Lower lobe of right lung (tissue), 2 donors: ENCODE data around the gene COL6A3. TPM values are rescaled to one million over a fixed set of nuclear protein-coding genes. Genes with fewer than 3 reads are reported as not detected.

Experiments used
- ATAC-seq, 2 donors: fragments of 200-7000 bp; cut with Tn5 transposase; one replicate each; pipeline ENCODE4 v1.9.1; 2020 to 2022; ENCODE audit warnings: mild to moderate bottlenecking in 2 of 2, moderate library complexity in 2 of 2
- DNase-seq: peaks from one replicate; pipeline ENCODE4 v3.0.0-alpha.2; 2020
- H3K27ac ChIP-seq: fragments of 200-600 bp; one replicate; pipeline ENCODE4 v1.8.0; 2022
- H3K27me3 ChIP-seq: fragments of 200-600 bp; one replicate; pipeline ENCODE4 v1.8.0; 2022; ENCODE audit warnings: low read depth
- H3K36me3 ChIP-seq: fragments of 200-600 bp; one replicate; pipeline ENCODE4 v1.8.0; 2022; ENCODE audit warnings: mild to moderate bottlenecking
- H3K4me1 ChIP-seq: fragments of 200-600 bp; one replicate; pipeline ENCODE4 v1.8.0; 2022
- H3K4me3 ChIP-seq: fragments of 200-600 bp; one replicate; pipeline ENCODE4 v1.8.0; 2022; ENCODE audit warnings: mild to moderate bottlenecking
- H3K9me3 ChIP-seq: fragments of 200-600 bp; one replicate; pipeline ENCODE4 v1.8.0; 2022
- intact Hi-C: fragments of 100-400 bp; cut with DNase I; formaldehyde crosslinking; loops from one replicate; pipeline ENCODE4 v1.11.0; 2022
- total RNA-seq: library from RNA; stranded (reverse); fragmentation: NEBNext Ultra II Directional; extraction: Animal tissue kit (Norgen Biotek cat#: 25700); gene quantifications from one replicate; pipeline ENCODE4 v1.2.1, GENCODE V29; 2021
- TF ChIP-seq, protein P1 (sequence below): fragments of 200-600 bp; IDR thresholded peaks from one replicate; pipeline ENCODE4 v1.8.0; 2022; ENCODE audit warnings: antibody characterized with exemption, mild to moderate bottlenecking
- donor health status: DM: no; HTN: yes; CAD: no; lungs with severe emphysema.

Gene COL6A3
- total RNA-seq, 1 donor from 2014 or later: 114 TPM

GRCh38 chr2:237289139-237289538 is 124.8 kb downstream of the COL6A3 start:
- no peak overlapping the region for H3K27ac ChIP-seq
- TF ChIP-seq, protein P1, sequence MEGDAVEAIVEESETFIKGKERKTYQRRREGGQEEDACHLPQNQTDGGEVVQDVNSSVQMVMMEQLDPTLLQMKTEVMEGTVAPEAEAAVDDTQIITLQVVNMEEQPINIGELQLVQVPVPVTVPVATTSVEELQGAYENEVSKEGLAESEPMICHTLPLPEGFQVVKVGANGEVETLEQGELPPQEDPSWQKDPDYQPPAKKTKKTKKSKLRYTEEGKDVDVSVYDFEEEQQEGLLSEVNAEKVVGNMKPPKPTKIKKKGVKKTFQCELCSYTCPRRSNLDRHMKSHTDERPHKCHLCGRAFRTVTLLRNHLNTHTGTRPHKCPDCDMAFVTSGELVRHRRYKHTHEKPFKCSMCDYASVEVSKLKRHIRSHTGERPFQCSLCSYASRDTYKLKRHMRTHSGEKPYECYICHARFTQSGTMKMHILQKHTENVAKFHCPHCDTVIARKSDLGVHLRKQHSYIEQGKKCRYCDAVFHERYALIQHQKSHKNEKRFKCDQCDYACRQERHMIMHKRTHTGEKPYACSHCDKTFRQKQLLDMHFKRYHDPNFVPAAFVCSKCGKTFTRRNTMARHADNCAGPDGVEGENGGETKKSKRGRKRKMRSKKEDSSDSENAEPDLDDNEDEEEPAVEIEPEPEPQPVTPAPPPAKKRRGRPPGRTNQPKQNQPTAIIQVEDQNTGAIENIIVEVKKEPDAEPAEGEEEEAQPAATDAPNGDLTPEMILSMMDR: no peak
- H3K4me3 ChIP-seq: no peak overlapping the region
- H3K27me3 ChIP-seq: no peaks in the 10 kb centered on the region
- peaks cover 23% of the 10 kb centered on the region for H3K4me1 ChIP-seq
- H3K9me3 ChIP-seq: no peaks in the 10 kb centered on the region
- intact Hi-C loops: no loop called here
- H3K36me3 ChIP-seq: no peaks in the 10 kb centered on the region
- DNase-seq (no peak), ATAC-seq (no peak)

- H3K27me3 ChIP-seq: no peaks in the 10 kb centered on the region
- H3K36me3 ChIP-seq: no peaks in the 10 kb centered on the region
- intact Hi-C loops: no loop called here
- DNase-seq: no peak
- peaks cover 28% of the 10 kb centered on the region for H3K4me1 ChIP-seq
- H3K4me3 ChIP-seq: no peak overlapping the region
- ATAC-seq: no peak
- H3K27ac ChIP-seq: no peak overlapping the region
- TF ChIP-seq, protein P1: no peak
- no peaks in the 10 kb centered on the region for H3K9me3 ChIP-seq
Observed at GRCh38 chr2:237287872-237288271, 126.1 kb downstream of the COL6A3 start.

- Histone ChIP-seq H3K27ac (no peak overlapping the region), H3K4me1 (peaks cover 11% of the 10 kb centered on the region)
Observed at GRCh38 chr2:237283131-237283928, 130.6 kb downstream of the COL6A3 start.

GRCh38 chr2:237282568-237283128 is 131.3 kb downstream of the COL6A3 start:
- Histone ChIP-seq H3K9me3 (no peaks in the 10 kb centered on the region), H3K4me1 (peaks cover 11% of the 10 kb centered on the region), H3K27ac (no peak overlapping the region), H3K27me3 (no peaks in the 10 kb centered on the region), H3K36me3 (no peaks in the 10 kb centered on the region), H3K4me3 (no peak overlapping the region)
- intact Hi-C loops: no loop called here
- no peak for ATAC-seq
- DNase-seq: no peak
- TF ChIP-seq, protein P1: no peak

More at GRCh38 chr2:237283131-237283928, 130.6 kb downstream of the COL6A3 start:
- Histone ChIP-seq H3K27me3 (no peaks in the 10 kb centered on the region), H3K36me3 (no peaks in the 10 kb centered on the region), H3K9me3 (no peaks in the 10 kb centered on the region), H3K4me3 (no peak overlapping the region)
- TF ChIP-seq, protein P1: no peak
- intact Hi-C loops: no loop called here
- ATAC-seq (no peak), DNase-seq (no peak)

DNA sequence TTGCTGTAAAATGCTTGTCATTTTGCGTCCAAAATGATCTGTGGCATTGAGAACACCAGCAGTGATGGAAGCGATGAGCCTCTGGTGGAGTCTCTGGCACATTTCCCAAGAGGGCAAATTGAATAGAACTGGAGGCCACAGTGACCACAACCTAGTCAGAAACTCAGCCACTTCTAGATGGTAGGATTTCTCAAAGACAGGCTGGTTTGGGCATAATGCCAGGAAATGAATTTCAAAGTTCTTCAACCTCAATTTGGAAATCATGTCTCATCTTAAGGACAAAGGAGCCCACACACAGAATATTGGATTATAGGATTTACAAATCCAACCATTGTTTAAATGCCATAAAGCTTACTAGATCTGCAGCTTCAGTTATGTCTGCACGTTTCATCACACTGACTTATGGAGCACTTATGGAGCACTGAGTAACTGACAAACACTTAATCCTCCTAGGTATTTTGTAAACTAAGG is 132.1 kb downstream of the COL6A3 start:
- intact Hi-C loops: no loop called here
- H3K27ac ChIP-seq: no peak overlapping the region
- ATAC-seq: no peak
- peaks cover 11% of the 10 kb centered on the region for H3K4me1 ChIP-seq
- TF ChIP-seq, protein P1: no peak
- no peak for DNase-seq
- H3K4me3 ChIP-seq: no peak overlapping the region
- no peaks in the 10 kb centered on the region for H3K36me3 ChIP-seq
- no peaks in the 10 kb centered on the region for H3K9me3 ChIP-seq
- H3K27me3 ChIP-seq: no peaks in the 10 kb centered on the region
